GM18868 (cell line): ENCODE measurements around the gene FBLN7.

Experiments
- ATAC-seq: cut with Tn5 transposase; IDR thresholded peaks from one replicate; pipeline ENCODE4 v1.9.1; 2021; ENCODE audit warnings: mild to moderate bottlenecking, moderate library complexity; ENCODE audit not compliant: unreplicated experiment

Gene FBLN7

DNA sequence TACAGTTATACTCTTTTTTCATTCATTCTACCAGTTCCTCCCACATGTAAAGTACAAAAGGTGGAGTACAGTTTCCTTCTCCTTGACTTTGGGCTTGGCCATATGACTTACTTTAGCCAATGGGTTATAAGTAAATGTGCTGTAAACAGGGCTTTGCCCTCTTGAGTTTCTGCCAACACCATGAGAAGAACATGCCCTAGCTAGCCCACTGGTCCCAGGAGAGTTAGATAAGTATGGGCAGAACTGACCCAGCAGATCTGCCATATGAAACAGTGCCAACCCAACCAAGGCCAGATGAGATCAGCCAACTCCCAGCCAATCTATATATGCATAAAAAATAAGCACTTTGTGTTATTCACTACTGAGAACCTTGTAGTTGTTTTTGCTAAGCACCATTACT is 91.2 kb downstream of the FBLN7 start:
- no peak for ATAC-seq

DNA sequence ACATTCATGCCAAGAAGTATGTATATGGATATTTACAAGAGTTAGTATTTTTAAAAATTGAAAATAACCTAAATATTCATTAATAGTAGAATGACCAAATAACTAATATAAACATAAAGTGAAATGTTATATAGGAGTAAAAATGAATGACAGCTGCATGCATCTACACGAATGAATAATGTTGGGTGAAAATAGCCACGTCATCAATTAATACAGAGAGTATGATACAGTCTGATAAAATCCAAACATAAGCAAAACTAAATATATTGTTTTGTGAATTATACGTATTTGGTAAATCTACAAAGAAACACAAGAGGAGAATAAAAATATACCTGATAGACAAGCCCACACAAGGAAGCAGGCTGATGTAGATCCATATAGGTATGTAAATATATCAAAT is 92.2 kb downstream of the FBLN7 start:
- no peak for ATAC-seq
